ENCODE measurements around the gene TOMM20. TPM values are rescaled to one million over a fixed set of nuclear protein-coding genes. Genes with fewer than 3 reads are reported as not detected.

TOMM20 gene
- total RNA-seq, 1 donor = 108 TPM

- no peaks in the 10 kb centered on the region for H3K9me3 ChIP-seq (ENCODE audit: low read depth, low read length)
- H3K36me3 ChIP-seq (ENCODE audit: insufficient read depth, low read length) = peaks cover 16% of the 10 kb centered on the region
- H3K4me3 ChIP-seq (ENCODE audit: insufficient read depth, low read length) = no peak overlapping the region
- peaks cover 11% of the 10 kb centered on the region for H3K4me1 ChIP-seq (ENCODE audit: insufficient read depth, low read length)
- no peak overlapping the region for H3K27ac ChIP-seq (ENCODE audit: low read depth, low read length)
- peaks cover 55% of the 10 kb centered on the region for H4K20me1 ChIP-seq (ENCODE audit: insufficient read depth, low read length)
- no peak for DNase-seq (ENCODE audit: insufficient read length, low spot score, missing footprints)
- H3K27me3 ChIP-seq (ENCODE audit: insufficient read depth, low read length) = no peaks in the 10 kb centered on the region
- peaks cover 90% of the 10 kb centered on the region for H3K79me2 ChIP-seq (ENCODE audit: insufficient read depth, low read length)
- TF ChIP-seq CTCF (IDR thresholded peaks at IDR 0.05; ENCODE audit: extremely low read depth, low read depth, low read length) = no peak
- no peak overlapping the region for H2AFZ ChIP-seq (ENCODE audit: low read length)
- H3K4me2 ChIP-seq (ENCODE audit: insufficient read depth, low read length) = no peak overlapping the region
These were observed 4.0 kb downstream of the TOMM20 start for GRCh38 chr1:235124665-235125064.

- DNase-seq (ENCODE audit: insufficient read length, low spot score, missing footprints) = no peak
- Histone ChIP-seq H3K36me3 (ENCODE audit: insufficient read depth, low read length) (peaks cover 21% of the 10 kb centered on the region), H3K4me1 (ENCODE audit: insufficient read depth, low read length) (peaks cover 9% of the 10 kb centered on the region), H3K27me3 (ENCODE audit: insufficient read depth, low read length) (no peaks in the 10 kb centered on the region), H2AFZ (ENCODE audit: low read length) (no peak overlapping the region), H3K9me3 (ENCODE audit: low read depth, low read length) (no peaks in the 10 kb centered on the region), H3K27ac (ENCODE audit: low read depth, low read length) (no peak overlapping the region), H3K79me2 (ENCODE audit: insufficient read depth, low read length) (peaks cover 96% of the 10 kb centered on the region), H3K4me2 (ENCODE audit: insufficient read depth, low read length) (no peak overlapping the region), H4K20me1 (ENCODE audit: insufficient read depth, low read length) (peaks cover 57% of the 10 kb centered on the region), H3K4me3 (ENCODE audit: insufficient read depth, low read length) (no peak overlapping the region)
- no peak for TF ChIP-seq CTCF (IDR thresholded peaks at IDR 0.05; ENCODE audit: extremely low read depth, low read depth, low read length)
These were observed 4.5 kb downstream of the TOMM20 start for GRCh38 chr1:235124111-235124510.

- no peak overlapping the region for H2AFZ ChIP-seq (ENCODE audit: low read length)
- H3K4me3 ChIP-seq (ENCODE audit: insufficient read depth, low read length) = no peak overlapping the region
- no peaks in the 10 kb centered on the region for H3K27me3 ChIP-seq (ENCODE audit: insufficient read depth, low read length)
- H4K20me1 ChIP-seq (ENCODE audit: insufficient read depth, low read length) = peaks cover 62% of the 10 kb centered on the region
- H3K4me1 ChIP-seq (ENCODE audit: insufficient read depth, low read length) = peaks cover 7% of the 10 kb centered on the region
- TF ChIP-seq CTCF (IDR thresholded peaks at IDR 0.05; ENCODE audit: extremely low read depth, low read depth, low read length) = no peak
- H3K27ac ChIP-seq (ENCODE audit: low read depth, low read length) = no peak overlapping the region
- DNase-seq (ENCODE audit: insufficient read length, low spot score, missing footprints) = no peak
- H3K79me2 ChIP-seq (ENCODE audit: insufficient read depth, low read length) = peaks cover 100% of the 10 kb centered on the region
- H3K4me2 ChIP-seq (ENCODE audit: insufficient read depth, low read length) = no peak overlapping the region
- no peaks in the 10 kb centered on the region for H3K9me3 ChIP-seq (ENCODE audit: low read depth, low read length)
- peaks cover 39% of the 10 kb centered on the region for H3K36me3 ChIP-seq (ENCODE audit: insufficient read depth, low read length)
These were observed 6.3 kb downstream of the TOMM20 start for GRCh38 chr1:235122348-235122747.

GRCh38 chr1:235113183-235113917, 15.3 kb downstream of the TOMM20 start:
- Histone ChIP-seq H2AFZ (ENCODE audit: low read length) (no peak overlapping the region), H3K36me3 (ENCODE audit: insufficient read depth, low read length) (peaks cover 86% of the 10 kb centered on the region), H3K79me2 (ENCODE audit: insufficient read depth, low read length) (peaks cover 64% of the 10 kb centered on the region), H3K4me1 (ENCODE audit: insufficient read depth, low read length) (no peaks in the 10 kb centered on the region), H3K27ac (ENCODE audit: low read depth, low read length) (no peak overlapping the region), H3K9me3 (ENCODE audit: low read depth, low read length) (no peaks in the 10 kb centered on the region), H3K4me2 (ENCODE audit: insufficient read depth, low read length) (no peak overlapping the region), H3K27me3 (ENCODE audit: insufficient read depth, low read length) (no peaks in the 10 kb centered on the region), H4K20me1 (ENCODE audit: insufficient read depth, low read length) (peaks cover 47% of the 10 kb centered on the region), H3K4me3 (ENCODE audit: insufficient read depth, low read length) (no peak overlapping the region)
- TF ChIP-seq CTCF (IDR thresholded peaks at IDR 0.05; ENCODE audit: extremely low read depth, low read depth, low read length) = no peak
- DNase-seq (ENCODE audit: insufficient read length, low spot score, missing footprints) = no peak

Measured in osteoblast (primary cell).